ENCODE data around the gene EIF4E3. TPM values are rescaled to one million over a fixed set of nuclear protein-coding genes. Genes with fewer than 3 reads are reported as not detected.

EIF4E3 gene
- total RNA-seq, 2 donors from 2014 or later, result 40.8 to 44.2 TPM

DNA sequence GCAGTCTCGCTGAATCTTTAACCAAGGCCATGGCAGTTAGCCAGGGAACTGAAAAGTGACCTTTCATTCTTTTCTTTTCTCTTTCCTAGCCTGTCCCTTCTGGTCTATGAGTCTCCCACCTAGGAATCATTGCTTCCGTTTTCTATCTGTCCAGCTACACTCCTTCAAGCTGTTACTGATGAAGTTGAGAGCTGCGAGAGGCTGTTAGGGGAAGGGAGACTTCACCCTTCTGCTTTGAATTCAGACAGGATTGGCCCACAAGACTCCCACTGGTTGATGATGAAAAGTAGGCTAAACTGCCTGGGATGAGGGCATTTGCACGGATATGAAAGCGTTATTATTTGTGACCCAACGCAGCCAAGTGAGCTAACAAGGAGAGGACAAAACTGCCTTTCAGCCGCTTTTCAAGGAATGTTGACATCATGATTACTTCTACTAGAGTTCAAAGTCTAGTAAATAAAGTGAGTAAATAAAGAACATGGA, 30.2 kb downstream of the EIF4E3 start:
- intact Hi-C loops (cut with DNase I), result no loop called here
- no peak for DNase-seq (ENCODE audit: low spot score)

GRCh38 chr3:71694358-71694999, 30.7 kb downstream of the EIF4E3 start:
- DNase-seq (ENCODE audit: low spot score), result no peak
- intact Hi-C loops (cut with DNase I), result no loop called here

DNA sequence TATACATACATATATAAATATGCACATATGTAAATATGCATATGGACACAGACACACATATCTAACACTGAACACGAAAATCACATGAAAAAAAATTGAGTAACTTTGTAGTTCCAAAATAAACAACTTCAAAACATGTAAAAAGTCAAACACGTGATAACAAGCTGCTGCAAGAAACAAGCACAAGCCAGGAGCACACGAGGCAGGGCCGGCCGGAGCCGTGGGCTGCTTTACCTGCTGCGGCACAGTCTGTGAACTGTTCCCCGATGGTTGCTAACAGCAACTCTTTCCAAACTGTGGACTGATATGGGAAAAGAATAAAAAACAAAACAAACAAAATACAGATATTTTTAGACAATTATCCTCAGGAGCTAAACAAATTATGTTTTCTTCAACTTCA, 31.6 kb downstream of the EIF4E3 start:
- intact Hi-C loops (cut with DNase I), result no loop called here
- no peak for DNase-seq (ENCODE audit: low spot score)

DNA sequence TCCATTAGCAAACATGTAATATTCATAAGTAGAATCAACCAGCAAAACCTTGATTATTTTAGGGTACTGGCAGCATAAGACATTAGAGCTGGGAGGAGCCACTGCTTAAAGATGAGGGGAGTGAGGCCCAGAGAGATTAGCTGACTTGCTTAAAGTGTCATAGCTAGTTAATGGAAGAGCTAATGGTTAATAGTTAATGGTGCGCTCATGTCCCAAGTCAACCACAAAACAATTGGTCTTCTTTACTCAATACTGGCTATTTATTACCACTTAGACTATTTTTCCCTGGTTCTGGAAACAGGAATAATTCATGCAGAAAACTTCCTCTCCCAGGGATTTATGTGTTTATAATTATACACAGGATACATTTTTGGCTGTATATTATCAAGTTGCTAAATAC, 33.1 kb downstream of the EIF4E3 start:
- intact Hi-C loops (cut with DNase I), result no loop called here
- no peak for DNase-seq (ENCODE audit: low spot score)

DNA sequence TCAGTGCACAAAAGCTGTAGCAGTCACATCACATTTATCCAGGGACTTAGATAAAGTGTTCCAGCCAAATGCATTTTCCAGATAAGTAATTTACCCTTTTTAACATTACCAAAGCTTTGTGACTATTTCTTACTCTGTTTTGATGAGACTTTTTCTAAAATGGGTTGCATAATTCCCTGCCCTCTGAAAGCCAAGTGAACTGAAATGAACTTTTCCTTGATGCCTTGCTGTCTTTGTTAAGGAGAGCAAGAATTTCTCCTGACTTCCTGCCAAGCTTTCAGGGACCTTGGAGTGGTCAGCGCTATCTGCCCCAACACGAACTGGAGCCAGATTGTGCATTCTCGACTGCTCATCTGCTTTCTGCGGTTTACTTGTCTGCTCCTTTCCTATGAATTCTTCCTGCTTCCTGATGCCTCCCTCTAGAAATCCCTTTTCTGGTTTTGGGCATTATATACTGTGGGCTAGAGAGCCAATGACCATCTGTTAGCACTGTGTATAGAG, 34.8 kb downstream of the EIF4E3 start:
- no peak for DNase-seq (ENCODE audit: low spot score)
- intact Hi-C loops (cut with DNase I), result no loop called here

GRCh38 chr3:71689291-71689690, 35.9 kb downstream of the EIF4E3 start:
- DNase-seq (ENCODE audit: low spot score), result no peak
- intact Hi-C loops (cut with DNase I), result no loop called here

- no peak for DNase-seq (ENCODE audit: low spot score)
- intact Hi-C loops (cut with DNase I), result no loop called here
Observed at GRCh38 chr3:71688121-71688520, 37.1 kb downstream of the EIF4E3 start.

- no peak for DNase-seq (ENCODE audit: low spot score)
- intact Hi-C loops (cut with DNase I), result no loop called here
Observed at GRCh38 chr3:71685686-71686085, 39.5 kb downstream of the EIF4E3 start.

GRCh38 chr3:71684757-71685386, 40.3 kb downstream of the EIF4E3 start:
- DNase-seq (ENCODE audit: low spot score), result no peak
- intact Hi-C loops (cut with DNase I), result no loop called here

GRCh38 chr3:71684046-71684756, 41.0 kb downstream of the EIF4E3 start:
- intact Hi-C loops (cut with DNase I), result no loop called here
- no peak for DNase-seq (ENCODE audit: low spot score)

DNA sequence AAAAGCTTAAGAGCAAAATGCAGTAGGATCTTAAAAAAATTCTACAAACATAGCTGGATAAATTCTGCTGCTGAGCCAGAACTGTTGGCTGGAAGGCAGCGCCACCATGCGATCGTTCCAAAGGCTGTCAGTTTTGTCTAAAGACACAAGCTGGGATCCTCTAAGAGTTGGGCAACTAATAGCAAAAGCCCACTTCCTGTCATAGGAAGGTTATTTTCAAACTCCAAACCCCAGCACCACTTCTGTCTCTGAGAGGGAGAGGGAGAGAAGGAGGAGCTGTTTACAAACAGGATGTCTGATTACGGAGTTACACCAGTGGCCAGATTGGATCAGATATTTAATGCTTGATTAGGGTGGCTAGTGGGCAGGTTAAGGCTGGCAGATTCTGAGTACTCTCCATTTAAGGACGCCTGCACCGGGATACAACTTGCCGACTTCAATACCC, 44.0 kb downstream of the EIF4E3 start:
- peak; percentile 84 for DNase-seq (ENCODE audit: low spot score)

GRCh38 chr3:71680603-71681002, 44.6 kb downstream of the EIF4E3 start:
- no peak for DNase-seq (ENCODE audit: low spot score)
- intact Hi-C loops (cut with DNase I), result no loop called here

More for the DNA sequence above, 44.0 kb downstream of the EIF4E3 start:
- intact Hi-C loops (cut with DNase I), result no loop called here

DNA sequence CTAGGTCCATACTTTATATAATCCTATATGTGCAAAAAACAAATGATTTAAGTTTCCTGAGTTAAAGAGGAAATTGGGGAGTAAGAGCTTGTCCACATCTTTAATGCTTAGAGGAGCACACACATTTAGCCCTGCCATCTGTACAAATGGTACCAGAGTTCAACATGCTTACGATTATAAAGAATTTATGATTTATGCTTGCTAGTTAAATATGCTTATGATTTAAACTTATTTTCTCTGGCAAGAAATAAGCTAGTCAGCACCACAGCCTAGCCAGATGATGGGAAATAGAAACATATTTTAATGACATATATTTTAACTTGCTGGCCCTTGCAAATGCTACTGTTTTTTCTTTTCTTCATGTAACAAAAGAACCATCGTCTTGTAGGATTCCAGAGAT, 48.3 kb downstream of the EIF4E3 start:
- intact Hi-C loops (cut with DNase I), result no loop called here
- DNase-seq (ENCODE audit: low spot score), result no peak

GRCh38 chr3:71673486-71673885, 51.7 kb downstream of the EIF4E3 start:
- intact Hi-C loops (cut with DNase I), result no loop called here
- no peak for DNase-seq (ENCODE audit: low spot score)

DNA sequence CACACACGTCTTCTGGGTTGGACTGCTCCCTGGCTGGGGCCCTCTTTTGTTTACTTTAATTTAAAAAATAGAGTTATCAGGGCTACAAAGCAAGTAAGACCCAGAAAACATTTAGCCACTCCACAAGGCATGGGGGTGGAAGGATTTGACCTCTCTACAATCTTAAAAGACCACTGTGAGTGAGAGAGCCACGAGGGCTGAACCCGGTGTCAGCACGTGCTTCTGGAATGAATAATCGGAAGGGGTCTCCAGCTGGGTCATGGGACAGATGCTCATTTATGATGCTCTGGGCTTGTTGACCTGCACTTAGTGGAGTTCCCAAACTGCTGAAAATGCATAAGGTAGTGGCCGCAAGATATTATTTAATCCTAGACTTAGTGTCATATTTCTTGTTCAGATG, 52.4 kb downstream of the EIF4E3 start:
- no peak for DNase-seq (ENCODE audit: low spot score)
- intact Hi-C loops (cut with DNase I), result no loop called here

DNA sequence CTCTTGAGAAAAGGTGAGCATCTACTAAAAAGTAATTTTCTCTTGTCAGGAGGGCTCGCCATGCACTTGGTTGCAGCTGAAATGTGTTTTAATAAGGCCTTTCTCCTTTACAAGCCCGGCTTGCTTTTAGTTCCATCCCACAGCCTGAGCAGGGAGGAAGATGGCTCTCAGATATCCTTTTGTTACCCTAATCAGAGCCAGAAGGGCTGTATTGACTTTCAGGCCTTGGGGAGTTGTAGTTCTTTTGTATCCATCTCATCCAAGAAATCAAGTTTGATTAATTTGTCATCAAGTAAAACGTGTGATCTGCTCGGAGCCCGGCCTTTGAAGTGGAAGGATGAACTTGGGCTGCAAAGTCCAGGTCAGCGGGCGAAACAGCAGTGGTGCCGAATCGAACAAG, 52.9 kb downstream of the EIF4E3 start:
- DNase-seq (ENCODE audit: low spot score), result no peak
- intact Hi-C loops (cut with DNase I), result no loop called here

DNA sequence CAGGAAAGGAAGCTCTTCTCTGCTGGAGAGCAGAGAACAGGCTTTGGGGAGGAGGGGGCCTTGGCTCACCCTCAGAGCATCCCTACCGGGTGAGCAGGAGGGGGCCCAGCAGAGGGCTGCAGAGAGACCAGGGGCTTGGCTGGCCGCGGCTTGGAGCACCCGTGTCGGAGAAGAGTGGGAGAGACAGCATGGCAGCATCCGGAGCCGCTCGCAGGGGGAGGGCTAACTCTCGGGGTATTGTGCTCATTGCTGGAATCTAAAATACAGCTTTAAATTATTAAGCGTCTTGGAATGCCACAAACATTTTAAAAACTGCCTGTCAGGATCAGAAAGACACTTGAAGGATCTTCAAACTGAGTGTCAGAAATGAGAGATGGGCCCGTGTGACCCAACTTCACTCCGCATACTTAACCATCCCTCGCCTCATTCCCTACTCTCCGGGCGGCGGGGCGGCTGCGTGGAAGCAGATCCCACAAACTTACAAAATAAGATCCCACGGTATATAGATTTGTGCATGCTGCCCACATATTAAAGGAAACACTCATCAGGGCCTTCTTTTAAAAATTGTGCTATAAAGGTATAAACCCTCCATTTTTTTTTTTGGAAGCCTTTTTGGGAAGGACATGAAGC, 53.9 kb downstream of the EIF4E3 start:
- DNase-seq (ENCODE audit: low spot score), result no peak
- intact Hi-C loops (cut with DNase I), result no loop called here

- no peak for DNase-seq (ENCODE audit: low spot score)
- intact Hi-C loops (cut with DNase I), result no loop called here
Observed at GRCh38 chr3:71662568-71662967, 62.6 kb downstream of the EIF4E3 start.

- DNase-seq (ENCODE audit: low spot score), result no peak
- intact Hi-C loops (cut with DNase I), result no loop called here
Observed at GRCh38 chr3:71662056-71662455, 63.1 kb downstream of the EIF4E3 start.
